ENCODE measurements around the gene C11orf21.
"Not testable (repeated sequence)": the region's sequence is repeated elsewhere in the genome, so short reads cannot be mapped to it uniquely, and the experiment has no call there.

Gene C11orf21

GRCh38 chr11:2296913-2297622 lies 4.7 kb downstream of the C11orf21 start:
- no peak for DNase-seq (ENCODE audit: low read depth, low spot score)

- DNase-seq (ENCODE audit: low read depth, low spot score): no peak
Observed at GRCh38 chr11:2295971-2296912, 5.5 kb downstream of the C11orf21 start.

- no peak for DNase-seq (ENCODE audit: low read depth, low spot score)
Observed at GRCh38 chr11:2294926-2295290, 6.8 kb downstream of the C11orf21 start.

- no peak for DNase-seq (ENCODE audit: low read depth, low spot score)
Observed at GRCh38 chr11:2293984-2294925, 7.5 kb downstream of the C11orf21 start.

GRCh38 chr11:2293531-2293971 lies 8.2 kb downstream of the C11orf21 start:
- DNase-seq (ENCODE audit: low read depth, low spot score): no peak

- DNase-seq (ENCODE audit: low read depth, low spot score): no peak
Observed at GRCh38 chr11:2290351-2290841, 11.3 kb downstream of the C11orf21 start.

- DNase-seq (ENCODE audit: low read depth, low spot score): no peak
Observed at GRCh38 chr11:2289859-2290258, 11.9 kb downstream of the C11orf21 start.

GRCh38 chr11:2289350-2289749 lies 12.4 kb downstream of the C11orf21 start:
- no peak for DNase-seq (ENCODE audit: low read depth, low spot score)

- no peak for DNase-seq (ENCODE audit: low read depth, low spot score)
Observed at GRCh38 chr11:2287091-2287490, 14.6 kb downstream of the C11orf21 start.

GRCh38 chr11:2286350-2286749 lies 15.4 kb downstream of the C11orf21 start:
- not testable (repeated sequence) for DNase-seq (ENCODE audit: low read depth, low spot score)

- no peak for DNase-seq (ENCODE audit: low read depth, low spot score)
Observed at GRCh38 chr11:2280208-2280607, 21.5 kb downstream of the C11orf21 start.

GRCh38 chr11:2277933-2278523 lies 23.7 kb downstream of the C11orf21 start:
- DNase-seq (ENCODE audit: low read depth, low spot score): no peak

GRCh38 chr11:2277008-2277346 lies 24.7 kb downstream of the C11orf21 start:
- DNase-seq (ENCODE audit: low read depth, low spot score): no peak

- no peak for DNase-seq (ENCODE audit: low read depth, low spot score)
Observed at GRCh38 chr11:2276280-2277007, 25.3 kb downstream of the C11orf21 start.

GRCh38 chr11:2275334-2276279 lies 26.1 kb downstream of the C11orf21 start:
- DNase-seq (ENCODE audit: low read depth, low spot score): no peak

- DNase-seq (ENCODE audit: low read depth, low spot score): no peak
Observed at GRCh38 chr11:2273771-2274170, 27.9 kb downstream of the C11orf21 start.

- DNase-seq (ENCODE audit: low read depth, low spot score): no peak
Observed at GRCh38 chr11:2273311-2273710, 28.4 kb downstream of the C11orf21 start.

GRCh38 chr11:2272946-2273280 lies 28.8 kb downstream of the C11orf21 start:
- no peak for DNase-seq (ENCODE audit: low read depth, low spot score)

- no peak for DNase-seq (ENCODE audit: low read depth, low spot score)
Observed at GRCh38 chr11:2272228-2272945, 29.3 kb downstream of the C11orf21 start.
